Measurements from ENCODE around the gene C4BPA.

- no peak for TF ChIP-seq CTCF (IDR thresholded peaks at IDR 0.05)
- TF ChIP-seq POLR2A (IDR thresholded peaks at IDR 0.05) = no peak
- no peak for TF ChIP-seq POLR2AphosphoS5 (IDR thresholded peaks at IDR 0.05)
Measured at GRCh38 chr1:207093944-207094343, 10.1 kb upstream of the C4BPA start.
